RKO (cell line): ENCODE results near the gene NEDD4L.

Experiments
- DNase-seq: peaks from one replicate; pipeline ENCODE4 v3.0.0-alpha.2; 2016; ENCODE audit warnings: low spot score

NEDD4L gene

DNA sequence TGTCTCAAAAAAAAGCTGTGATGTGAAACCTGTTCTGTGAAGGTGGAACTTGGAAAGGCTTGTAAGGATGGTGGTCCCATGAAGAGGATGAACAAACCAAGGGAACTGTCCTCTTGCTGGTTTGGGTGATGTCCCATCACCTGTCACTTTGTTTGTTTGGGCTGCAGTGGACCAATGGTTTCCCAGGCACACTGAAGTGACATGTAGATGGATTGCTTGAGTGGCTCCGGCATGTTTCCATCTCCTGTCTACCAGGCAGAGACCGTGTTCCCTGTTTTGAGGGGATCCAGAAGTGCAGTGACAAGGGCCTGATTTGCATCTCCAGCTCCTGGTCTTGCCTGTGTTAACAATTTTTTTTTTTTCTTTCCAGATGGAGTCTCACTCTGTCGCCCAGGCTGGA, 8.9 kb downstream of the NEDD4L start:
- DNase-seq, result no peak

DNA sequence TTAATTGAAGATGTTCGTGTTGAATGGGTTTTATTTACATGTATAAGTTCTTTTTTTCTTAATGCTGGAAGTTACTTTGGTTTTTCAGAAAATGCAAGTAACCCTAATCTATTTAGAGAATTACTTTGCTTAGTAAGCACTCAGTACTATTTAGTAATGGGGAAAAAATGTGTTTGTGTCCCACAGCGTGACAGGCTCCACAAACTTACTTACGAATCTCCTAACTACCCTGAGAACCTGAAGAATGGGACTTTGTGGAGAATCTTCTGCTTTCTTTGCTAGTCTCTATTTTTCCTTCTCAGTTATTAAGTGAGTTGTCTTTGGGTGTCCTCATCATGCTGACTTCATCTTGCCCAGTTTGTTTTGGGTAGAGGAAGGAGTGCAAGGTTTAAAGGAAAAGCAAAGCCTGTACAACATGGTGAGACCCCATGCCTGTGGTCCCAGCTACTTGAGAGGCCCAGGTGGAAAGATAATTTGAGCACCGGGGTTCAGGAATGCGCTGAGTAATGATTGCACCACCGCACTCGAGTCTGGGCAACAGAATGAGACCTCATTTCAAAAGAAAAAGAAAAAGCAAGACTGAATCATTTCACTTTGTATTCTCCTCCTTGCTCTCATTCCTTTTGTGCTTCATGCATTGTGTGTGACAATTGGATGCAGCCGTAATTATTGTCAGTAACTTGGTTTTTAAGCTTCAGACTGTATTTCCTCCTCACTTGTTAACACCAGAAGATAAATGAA, 10.2 kb downstream of the NEDD4L start:
- peak; percentile 3 for DNase-seq

DNA sequence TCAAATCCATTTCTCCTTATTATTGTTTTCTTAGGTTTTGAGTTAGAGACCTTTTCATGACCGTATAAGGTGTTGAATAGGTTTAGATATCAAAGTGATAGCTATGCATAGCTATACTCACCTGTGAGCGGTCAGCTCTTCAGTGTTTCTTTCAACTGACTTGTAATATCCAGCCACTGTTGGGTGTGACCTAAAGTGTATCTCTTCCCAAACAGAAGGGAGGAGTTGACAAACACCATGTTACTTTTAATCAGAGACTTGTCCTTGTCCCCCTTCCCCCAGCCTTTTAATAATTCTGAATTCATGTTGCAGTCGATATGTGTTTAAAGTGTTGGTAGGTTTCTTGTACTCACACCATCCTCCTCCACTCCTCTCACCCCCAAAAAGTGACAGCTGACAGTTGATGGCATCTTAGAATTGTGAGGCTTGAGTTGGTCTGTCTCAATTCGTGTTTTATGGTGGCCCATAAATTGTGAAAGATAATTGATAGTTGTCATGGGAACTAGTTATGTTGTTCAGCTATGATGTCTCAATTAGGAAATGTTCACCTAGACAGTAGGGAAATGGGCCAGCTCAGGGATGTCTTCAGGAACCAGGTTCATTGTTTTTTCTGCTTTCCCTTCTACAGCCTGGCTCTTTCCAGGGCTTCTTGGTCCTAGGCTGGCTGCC, 12.0 kb downstream of the NEDD4L start:
- DNase-seq, result no peak

DNA sequence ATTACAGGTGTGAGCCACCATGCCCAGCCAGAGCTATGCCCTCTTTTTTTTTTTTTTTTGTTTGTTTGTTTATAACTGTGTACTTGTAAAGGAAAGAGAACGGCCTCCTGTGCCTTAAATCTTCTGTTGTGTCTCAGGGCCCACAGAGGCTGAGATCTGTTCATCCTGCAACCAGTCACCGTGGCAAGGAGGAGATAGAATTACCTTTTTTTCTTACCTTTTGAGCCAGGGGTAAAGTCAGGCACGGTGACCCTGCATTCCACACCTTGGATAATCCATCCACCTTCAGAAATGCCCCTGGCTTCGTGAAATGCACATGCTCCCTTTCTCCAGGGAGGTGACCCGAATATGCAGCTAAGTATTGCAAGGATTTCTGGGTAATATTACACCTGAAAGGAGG, 12.8 kb downstream of the NEDD4L start:
- DNase-seq, result no peak

DNA sequence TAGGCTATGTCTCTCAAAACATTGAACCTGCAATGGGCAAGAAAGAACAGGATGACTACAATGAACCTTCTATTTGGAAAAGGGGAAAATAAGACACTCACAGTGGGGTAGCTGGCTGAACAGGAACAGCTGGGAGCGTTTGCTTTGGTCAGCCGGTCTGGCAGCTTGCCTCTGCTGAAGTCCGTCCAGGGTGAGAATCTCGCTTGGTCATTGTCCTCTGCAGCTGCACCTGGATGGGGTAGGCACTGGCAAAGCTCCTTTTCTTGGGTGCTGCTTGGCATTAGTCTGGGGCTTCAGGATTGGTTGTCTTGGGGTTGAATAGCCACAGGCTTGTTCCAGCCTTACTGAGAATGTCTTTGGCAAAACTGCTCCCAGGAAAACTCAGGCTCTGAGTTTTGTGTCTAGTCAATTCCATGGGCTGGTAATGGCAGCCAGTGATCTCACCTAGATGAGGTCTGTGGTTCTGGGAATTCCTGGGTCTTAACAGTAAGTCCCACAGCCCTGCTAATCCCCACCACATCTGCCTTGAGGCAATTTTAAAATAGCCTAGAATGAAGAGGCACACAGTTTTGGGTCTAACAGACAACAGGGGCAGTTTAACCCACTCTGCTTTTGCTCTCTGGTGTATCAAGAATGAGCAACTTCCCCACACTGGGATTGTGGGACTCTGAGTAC, 13.4 kb downstream of the NEDD4L start:
- DNase-seq, result no peak

DNA sequence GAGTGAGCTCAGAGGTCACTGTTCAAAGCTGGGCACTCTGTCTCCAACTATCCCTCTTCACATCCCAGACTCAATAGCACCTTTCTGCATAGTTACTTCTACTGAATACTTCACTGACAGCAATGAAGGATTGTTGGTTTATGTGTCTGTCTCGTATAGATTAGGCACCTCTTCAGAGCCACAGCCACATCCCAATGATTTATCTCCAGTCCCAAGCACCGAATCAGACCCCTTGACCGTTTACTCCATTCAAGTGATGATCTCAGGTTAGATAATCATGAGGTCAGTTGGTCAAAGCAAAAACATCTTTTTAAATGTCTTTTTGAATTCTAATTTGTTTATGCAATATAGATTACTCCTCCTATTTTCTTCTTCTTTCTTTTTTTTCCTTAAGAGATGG, 14.7 kb downstream of the NEDD4L start:
- peak; percentile 5 for DNase-seq

DNA sequence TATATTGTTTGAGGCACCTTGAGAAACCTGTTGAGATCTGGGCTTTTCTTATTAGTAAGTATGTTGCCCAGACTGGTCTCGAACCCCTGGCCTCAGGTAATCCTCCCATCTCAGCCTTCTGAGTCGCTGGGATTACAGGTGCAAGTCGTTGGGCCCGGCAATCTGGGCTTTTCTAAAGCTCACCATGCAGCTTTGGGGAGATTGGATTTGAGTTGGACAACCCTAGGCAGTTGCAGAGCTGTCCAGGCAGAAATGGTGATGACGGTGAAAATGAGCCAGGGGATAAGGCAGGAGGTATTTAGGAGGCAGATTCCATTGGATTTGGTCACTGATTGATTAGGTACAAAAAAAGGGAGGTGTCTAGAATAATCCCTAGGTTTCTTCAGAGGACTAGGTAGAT, 16.2 kb downstream of the NEDD4L start:
- DNase-seq, result no peak

DNA sequence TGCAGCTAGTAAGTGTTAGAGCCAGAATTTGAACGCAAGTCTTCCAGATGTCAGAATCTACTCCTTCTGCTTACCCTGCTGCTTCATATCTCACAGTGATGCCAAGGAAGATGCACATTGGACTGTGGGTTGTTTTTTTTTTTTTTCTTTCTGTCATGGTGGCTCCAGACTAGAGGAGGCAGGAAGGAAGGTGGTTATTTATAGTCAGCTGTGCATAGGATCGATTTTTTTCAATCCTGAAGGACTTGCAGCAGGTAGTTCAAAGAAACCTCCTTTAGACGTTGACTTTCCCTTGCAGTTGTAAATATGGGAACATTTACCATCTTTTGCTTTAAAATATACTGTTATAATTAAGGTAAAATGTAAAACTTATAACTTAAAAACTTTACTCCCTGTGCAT, 17.3 kb downstream of the NEDD4L start:
- DNase-seq, result no peak

DNA sequence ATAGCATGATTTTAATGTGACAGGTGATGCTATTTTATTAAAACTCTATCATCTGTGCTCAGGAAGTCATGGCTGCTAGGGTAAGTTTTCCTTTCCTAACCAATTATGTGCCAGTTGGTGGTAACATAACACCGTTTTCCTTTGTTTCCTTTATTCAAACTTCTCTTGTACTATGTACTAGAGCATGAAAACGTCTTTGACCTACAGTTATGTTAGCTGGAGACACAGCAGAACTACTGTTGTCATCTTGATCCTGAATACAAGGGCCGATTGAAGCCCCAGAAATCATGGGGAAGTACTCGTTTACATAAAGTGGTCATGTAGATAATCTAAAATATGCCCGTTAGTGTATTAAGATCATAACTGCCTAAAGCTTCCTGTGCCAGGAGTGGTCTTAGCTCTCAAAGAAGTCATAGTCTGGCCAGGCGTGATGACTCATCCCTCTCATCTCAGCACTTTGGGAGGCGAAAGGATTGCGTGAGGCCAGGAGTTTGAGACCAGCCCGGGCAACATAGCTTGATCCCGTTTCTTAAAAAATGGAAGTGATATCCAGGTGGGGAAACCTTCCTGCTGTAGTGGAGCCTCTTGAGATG, 20.5 kb downstream of the NEDD4L start:
- DNase-seq, result no peak

DNA sequence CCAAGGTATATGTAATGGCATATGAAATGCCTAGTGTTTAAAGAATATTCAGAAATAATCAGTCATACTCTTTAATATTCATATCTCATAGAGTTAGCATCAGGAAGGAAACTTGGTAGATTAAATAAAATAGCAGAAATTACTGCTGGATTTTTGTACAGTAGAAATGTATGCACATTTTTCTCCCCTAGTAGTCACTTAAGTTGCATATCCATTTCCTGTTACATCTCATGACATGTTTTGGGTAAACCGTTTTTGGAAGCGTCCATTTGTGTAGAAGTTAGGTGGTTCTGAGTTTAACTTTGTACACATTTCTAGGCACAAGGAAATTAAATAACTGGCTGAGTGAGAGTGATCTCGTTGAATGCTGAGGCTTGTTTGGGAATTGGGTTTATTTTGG, 21.9 kb downstream of the NEDD4L start:
- DNase-seq, result no peak

DNA sequence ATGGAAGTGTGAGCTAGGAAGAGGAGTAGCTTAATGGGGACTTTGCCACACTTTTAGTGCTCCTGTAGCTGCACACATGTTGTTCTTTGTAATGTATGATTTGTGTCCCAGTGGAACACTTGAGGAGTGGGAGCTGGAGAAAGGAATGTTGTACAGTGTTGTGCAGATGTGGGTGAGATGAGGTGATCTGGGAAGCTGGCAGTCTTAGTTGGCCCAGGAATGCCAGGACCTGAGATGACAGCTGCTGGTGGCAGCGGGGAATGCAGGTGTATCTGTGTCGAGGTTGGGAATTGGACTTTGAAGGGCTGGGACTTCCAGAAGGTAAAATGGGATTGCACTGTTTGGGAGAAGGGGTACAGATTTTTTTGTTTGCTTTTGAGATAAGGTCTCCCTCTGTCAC, 23.6 kb downstream of the NEDD4L start:
- no peak for DNase-seq

DNA sequence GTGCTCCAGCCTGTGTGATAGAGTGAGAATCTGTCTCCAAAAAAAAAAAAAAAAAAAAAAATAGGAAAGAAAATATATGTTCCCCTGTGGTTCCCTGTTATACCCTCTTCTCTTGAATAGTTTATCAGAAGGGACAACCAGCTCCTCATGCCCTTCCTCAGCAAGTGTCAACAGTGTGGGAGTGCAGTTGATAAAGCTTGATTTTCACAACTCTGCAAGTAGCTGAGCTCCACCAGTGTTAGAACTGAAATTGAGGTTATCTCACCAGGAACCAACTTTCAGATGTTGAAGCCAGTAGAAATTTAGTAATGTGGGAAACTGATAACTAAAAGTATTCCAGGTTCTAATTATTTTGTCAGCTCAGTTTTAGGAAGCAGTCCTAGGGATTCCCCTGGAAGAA, 25.1 kb downstream of the NEDD4L start:
- no peak for DNase-seq

DNA sequence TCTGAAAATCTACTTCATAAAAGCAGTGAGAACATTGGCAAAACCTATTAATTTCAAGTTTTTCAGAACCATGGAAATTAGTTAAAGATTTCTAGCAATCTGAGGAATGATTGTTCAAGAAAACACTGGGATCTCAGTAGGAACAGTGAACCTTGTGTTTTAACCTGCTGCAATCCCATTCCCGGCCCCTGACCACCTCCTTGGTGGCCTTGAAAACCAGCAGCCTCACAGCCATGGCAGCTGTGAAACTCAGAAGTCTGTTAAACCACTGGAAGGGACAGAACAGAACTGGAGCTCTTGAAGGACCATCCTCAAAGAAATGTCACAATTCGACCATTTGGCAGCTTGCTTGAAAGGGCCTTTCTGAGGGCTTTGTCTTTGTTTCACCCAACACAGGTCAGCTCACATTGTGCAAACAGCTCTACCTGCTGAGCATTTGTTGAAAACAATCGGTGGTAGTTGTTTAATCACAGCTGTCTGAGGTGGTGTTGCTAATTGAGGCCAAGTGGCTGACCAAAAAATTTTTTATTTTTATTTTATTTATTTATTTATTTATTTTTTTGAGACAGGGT, 25.8 kb downstream of the NEDD4L start:
- DNase-seq, result no peak

DNA sequence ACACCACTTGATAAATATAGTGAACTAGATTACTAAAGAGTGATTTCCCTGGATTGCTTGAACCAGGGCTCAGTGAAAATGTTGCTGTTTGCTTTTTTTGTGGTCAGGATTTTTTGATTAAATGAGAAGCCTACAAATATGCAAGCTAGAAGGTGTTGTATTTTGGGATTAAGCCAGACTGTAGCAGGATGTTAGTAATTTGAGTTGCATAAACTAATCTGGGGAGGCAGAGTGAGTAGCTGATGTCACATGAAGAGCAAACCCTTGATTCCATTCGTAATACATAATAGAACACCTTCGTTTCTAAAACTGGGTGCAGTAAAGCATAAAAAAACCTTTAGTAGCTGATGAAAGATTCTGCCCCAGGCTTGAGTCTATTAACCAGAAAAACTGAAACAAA, 32.0 kb downstream of the NEDD4L start:
- DNase-seq, result no peak

DNA sequence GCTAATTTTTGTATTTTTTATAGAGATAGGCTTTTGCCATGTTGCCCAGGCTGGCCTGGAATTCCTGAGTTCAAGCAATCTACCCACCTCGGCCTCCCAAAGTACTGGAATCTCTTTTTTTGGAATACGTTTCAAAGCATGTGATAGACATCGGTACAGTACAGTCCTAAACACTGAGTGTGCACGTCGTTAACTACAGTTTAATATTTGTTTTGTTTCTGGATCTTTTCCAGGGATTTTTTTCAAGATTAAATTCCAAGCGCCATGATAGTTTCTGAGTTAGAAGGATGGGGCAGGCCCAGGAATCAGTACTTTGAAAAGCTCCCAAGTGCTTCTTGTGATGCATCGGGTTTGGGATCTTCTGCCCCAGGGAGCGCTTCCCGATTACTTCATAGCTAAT, 33.3 kb downstream of the NEDD4L start:
- no peak for DNase-seq

DNA sequence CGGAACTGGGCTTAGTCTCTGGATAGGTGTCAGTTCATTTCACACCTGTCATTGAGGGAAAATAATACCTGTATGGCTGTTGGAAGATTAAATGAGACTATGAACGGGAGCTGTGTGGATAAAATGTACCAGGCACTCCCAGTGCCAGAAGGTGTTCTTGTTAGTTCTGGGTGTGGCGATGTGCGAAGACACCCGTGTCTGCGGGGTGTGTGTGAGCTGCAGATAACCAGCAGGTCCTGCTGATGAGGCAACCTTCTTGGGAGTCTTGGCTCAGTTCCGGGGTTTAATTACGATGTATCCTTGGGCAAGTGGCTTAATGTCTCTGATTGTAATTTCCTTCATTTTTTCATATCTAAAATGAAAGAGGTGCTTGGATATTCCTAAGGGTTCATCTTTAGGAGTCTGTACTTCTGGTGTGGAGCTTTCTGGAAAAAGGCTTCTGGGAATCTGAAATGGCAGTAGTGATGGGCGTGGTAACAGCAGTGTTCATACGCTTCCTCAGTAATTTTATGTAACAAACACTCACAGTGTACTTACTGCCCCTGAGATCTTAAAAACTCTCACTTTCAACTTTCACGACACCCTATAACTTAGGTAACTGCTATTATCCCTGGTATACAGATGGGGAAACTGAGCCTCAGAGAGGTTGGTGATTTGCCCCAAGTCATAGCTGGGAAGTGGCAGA, 35.0 kb downstream of the NEDD4L start:
- no peak for DNase-seq

DNA sequence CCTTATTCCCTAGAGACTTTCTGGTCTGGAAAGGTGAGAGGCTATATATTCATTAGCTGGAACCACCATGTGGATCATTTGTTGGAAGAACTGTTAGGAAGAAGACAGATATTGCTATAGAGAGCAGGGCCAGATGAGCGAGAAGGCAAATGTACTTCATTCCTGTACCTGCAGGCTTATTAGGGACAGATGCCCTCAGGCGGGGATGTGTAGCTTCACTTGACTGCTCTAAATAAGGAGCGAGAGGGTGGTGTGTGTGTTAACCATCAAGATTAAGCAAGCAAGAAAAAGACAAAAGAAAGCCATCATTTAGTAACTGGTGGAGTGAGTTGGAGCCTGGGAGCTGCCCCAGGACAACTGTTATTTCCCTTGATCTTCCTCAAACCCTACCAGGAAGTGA, 36.4 kb downstream of the NEDD4L start:
- no peak for DNase-seq

DNA sequence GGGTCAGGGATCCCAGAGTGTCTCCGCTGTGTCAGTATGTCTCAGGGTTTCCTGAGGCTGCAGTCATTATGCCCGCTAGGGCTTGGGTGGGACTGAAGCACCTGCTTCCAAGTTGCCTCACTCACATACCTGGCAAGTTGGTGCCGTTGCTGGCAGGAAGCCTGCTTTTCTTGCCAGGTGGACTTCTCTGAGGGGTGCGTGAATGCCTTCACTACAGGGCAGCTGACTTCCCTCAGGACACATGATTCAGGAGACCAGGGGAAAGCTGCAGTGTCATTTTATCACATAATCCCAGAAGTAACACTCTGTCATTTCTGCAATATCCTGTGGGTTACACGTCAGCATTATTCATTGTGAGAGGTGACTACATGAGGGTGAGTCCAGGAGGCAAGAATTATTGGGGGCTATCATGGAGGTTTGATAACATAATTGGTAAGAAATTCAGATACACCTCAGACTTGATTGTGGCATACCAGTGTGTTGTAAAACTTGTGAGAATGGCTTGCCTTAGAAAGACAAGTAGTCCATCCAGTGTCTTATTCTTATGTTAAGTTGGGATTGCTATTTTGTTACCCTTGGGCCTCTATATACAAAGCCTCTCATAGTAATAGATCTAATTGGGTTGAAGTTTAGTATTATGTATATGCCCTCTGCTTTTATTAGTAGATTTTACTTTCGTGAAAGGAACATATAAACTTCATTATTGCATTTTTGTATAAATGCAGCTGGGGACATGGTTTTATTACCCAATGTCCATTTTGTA, 44.1 kb downstream of the NEDD4L start:
- peak; percentile 76 for DNase-seq

DNA sequence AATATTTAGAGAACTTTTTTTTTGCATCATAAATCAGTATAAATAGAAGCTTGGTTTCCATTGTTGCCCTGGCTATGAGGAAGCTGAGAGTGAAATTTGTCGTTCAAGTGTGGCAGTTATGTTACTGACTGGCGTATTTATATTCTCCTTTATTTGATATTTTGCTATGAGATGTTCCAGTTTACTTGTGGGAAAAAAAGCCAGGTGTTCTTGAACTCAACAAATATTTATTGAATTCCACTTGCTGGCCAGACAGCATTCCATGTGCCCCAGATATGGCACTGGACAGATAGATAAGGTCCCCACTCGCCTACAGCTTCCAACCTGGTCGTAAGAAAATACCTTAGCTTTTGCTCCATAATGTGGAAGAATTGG, 44.7 kb downstream of the NEDD4L start:
- DNase-seq, result no peak

DNA sequence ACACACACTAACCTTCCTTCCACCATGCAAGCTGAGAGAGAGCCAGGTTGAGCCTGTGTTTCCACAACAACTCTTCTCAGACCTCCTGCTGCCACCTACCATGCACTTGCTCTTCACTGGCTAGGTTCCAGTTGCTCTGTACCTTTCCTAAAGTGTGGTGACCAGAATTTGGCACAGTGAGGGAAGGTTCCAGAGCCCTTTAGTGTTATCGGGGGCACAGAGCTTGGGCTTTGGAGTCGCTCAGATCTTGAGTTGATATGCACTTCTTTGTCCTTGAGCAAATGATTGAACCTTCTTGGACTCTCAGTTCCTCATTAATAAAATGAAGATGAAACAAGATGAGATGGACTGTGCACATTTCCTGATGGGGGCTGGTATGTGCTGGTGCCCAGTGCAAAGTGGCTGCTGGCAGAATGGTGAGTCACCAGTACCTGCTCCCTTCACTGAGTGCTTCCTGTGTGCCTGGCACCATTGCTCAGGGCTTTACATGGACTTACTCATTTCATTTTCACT, 47.1 kb downstream of the NEDD4L start:
- DNase-seq, result peak; percentile 21

DNA sequence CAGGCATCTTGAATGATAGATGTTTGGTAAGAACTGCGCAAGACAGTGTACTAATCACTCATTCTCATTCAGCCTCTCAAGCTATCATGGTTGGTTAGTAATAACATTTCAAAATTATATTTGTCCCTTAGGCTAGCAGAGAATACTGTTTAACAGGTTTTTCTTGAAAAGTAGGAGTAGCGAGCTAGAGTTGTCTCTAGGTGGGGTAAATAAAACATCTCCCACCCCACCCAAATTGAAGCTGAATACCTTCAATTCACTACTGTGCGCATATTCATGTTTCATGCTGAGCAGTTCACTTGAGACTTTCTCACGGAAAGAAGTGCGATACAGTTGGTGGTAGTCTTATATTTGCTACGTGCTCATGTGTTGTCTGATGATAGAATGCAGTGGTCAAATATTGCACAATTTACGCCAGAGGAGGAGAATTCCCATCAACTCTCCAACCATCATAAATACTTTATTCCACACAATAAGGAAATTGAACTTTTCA, 49.3 kb downstream of the NEDD4L start:
- DNase-seq, result no peak
